ENCODE results near the gene SFTA2. TPM values are rescaled to one million over a fixed set of nuclear protein-coding genes. Genes with fewer than 3 reads are reported as not detected.
"Not testable (repeated sequence)": the region's sequence is repeated elsewhere in the genome, so short reads cannot be mapped to it uniquely, and the experiment has no call there.

SFTA2 gene
- total and polyA plus RNA-seq, 8 donors = 2.8 to 94.7 (median 15.2) TPM; not detected in 3

DNA sequence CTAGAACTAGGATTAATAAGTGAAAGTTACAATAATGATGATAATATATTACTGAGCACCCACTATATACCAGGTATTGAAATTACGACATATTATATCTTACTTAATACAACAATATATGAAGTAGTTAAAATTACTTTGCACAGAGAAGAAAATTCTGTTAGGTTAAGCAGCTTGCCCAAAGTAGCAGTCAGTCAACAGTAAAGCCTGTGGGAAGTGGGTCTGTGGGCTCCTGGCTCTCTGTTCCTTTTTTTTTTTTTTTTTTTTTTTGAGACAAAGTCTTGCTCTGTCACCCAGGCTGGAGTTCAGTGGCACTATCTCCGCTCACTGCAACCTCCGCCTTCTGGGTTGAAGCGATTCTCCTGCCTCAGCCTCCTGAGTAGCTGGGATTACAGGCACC is 28.7 kb downstream of the SFTA2 start:
- WGBS, 5 donors = 79 to 96% (median 92%) methylated on average over 4 of the region's 4 CpGs
- no peak overlapping the region for H3K4me3 ChIP-seq
- no peak for DNase-seq
- H3K27ac ChIP-seq = no peak overlapping the region
- TF ChIP-seq, protein P1, sequence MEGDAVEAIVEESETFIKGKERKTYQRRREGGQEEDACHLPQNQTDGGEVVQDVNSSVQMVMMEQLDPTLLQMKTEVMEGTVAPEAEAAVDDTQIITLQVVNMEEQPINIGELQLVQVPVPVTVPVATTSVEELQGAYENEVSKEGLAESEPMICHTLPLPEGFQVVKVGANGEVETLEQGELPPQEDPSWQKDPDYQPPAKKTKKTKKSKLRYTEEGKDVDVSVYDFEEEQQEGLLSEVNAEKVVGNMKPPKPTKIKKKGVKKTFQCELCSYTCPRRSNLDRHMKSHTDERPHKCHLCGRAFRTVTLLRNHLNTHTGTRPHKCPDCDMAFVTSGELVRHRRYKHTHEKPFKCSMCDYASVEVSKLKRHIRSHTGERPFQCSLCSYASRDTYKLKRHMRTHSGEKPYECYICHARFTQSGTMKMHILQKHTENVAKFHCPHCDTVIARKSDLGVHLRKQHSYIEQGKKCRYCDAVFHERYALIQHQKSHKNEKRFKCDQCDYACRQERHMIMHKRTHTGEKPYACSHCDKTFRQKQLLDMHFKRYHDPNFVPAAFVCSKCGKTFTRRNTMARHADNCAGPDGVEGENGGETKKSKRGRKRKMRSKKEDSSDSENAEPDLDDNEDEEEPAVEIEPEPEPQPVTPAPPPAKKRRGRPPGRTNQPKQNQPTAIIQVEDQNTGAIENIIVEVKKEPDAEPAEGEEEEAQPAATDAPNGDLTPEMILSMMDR (IDR thresholded peaks at IDR 0.05) = no peak
- no peak for TF ChIP-seq POLR2AphosphoS5 (IDR thresholded peaks at IDR 0.05)
- TF ChIP-seq POLR2A (IDR thresholded peaks at IDR 0.05) = no peak
- no peak for TF ChIP-seq EP300 (IDR thresholded peaks at IDR 0.05)
- H3K36me3 ChIP-seq = peaks cover 14 to 23% (median 21%) of the 10 kb centered on the region in 4 donors
- no peaks in the 10 kb centered on the region for H3K27me3 ChIP-seq
- intact Hi-C loops (cut with DNase I; ENCODE audit: low total_unique reads) = no loop called here
- no peaks in the 10 kb centered on the region for H3K9me3 ChIP-seq
- H3K4me1 ChIP-seq = peaks cover 0 to 12% (median 9%) of the 10 kb centered on the region in 4 donors

DNA sequence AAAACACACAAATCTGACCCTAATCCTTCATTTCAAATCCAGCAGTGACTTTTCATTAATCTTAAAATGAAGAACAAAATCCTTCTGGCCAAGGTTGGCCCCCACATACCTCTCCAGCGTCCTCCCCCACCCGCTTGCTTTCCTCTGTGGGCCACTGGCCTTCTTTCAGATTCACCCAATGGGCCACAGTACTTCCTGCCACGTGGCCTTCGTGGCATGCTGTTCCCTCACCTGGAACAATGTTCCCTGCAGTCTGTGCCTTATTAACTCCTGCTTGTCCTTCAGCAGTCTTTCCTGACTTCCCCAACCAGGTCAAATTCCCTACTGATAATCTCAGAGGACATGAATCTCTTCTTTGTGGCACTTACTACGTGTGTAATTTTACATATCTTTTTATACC is 29.3 kb downstream of the SFTA2 start:
- H3K9me3 ChIP-seq = no peaks in the 10 kb centered on the region
- no peak overlapping the region for H3K27ac ChIP-seq
- WGBS, 5 donors = 30 to 44% (median 36%) methylated on average over 5 of the region's 5 CpGs
- TF ChIP-seq POLR2AphosphoS5 (IDR thresholded peaks at IDR 0.05) (no peak), POLR2A (IDR thresholded peaks at IDR 0.05) (no peak), EP300 (IDR thresholded peaks at IDR 0.05) (no peak)
- TF ChIP-seq, protein P1 (IDR thresholded peaks at IDR 0.05) = no peak
- DNase-seq = no peak
- peaks cover 19 to 29% (median 26%) of the 10 kb centered on the region in 4 donors for H3K36me3 ChIP-seq
- intact Hi-C loops (cut with DNase I; ENCODE audit: low total_unique reads) = no loop called here
- peaks cover 0 to 12% (median 8%) of the 10 kb centered on the region in 4 donors for H3K4me1 ChIP-seq
- no peaks in the 10 kb centered on the region for H3K27me3 ChIP-seq
- H3K4me3 ChIP-seq = no peak overlapping the region

GRCh38 chr6:30902196-30902595 is 29.8 kb downstream of the SFTA2 start:
- intact Hi-C loops (cut with DNase I; ENCODE audit: low total_unique reads); H3K9me3 ChIP-seq; H3K4me1 ChIP-seq; H3K27ac ChIP-seq; DNase-seq; H3K4me3 ChIP-seq; H3K27me3 ChIP-seq: not testable (repeated sequence)
- peaks cover 24 to 34% (median 31%) of the 10 kb centered on the region in 4 donors for H3K36me3 ChIP-seq
- WGBS, 5 donors = 69 to 80% (median 75%) methylated on average over 9 of the region's 9 CpGs

DNA sequence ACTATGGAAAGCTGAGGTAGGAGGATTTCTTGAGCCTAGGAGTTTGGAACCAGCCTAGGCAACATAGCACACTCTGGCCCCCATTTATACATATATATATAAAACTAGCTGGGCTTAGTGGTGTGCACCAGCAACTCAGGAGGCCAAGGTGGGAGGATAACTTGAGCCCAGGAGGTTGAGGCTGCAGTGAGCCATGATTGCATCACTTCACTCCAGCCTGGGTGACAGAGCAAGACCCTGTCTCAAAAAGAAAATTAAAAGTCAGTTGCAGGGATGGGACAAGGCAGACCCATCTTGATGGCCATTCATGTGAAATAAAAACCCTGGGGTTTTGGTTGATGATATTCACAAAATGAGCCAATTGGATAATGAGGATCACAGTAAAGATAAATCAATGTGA is 30.5 kb downstream of the SFTA2 start:
- peaks cover 32 to 41% (median 39%) of the 10 kb centered on the region in 4 donors for H3K36me3 ChIP-seq
- H3K27ac ChIP-seq = no peak overlapping the region
- H3K27me3 ChIP-seq = no peaks in the 10 kb centered on the region
- no peak overlapping the region for H3K4me3 ChIP-seq
- TF ChIP-seq, protein P1 (IDR thresholded peaks at IDR 0.05) = no peak
- TF ChIP-seq POLR2A (IDR thresholded peaks at IDR 0.05) (no peak), EP300 (IDR thresholded peaks at IDR 0.05) (no peak), POLR2AphosphoS5 (IDR thresholded peaks at IDR 0.05) (no peak)
- intact Hi-C loops (cut with DNase I; ENCODE audit: low total_unique reads) = no loop called here
- peaks cover 0 to 2% (median 0%) of the 10 kb centered on the region in 4 donors for H3K4me1 ChIP-seq
- H3K9me3 ChIP-seq = no peaks in the 10 kb centered on the region
- no peak for DNase-seq

- H3K27ac ChIP-seq = no peak overlapping the region
- intact Hi-C loops (cut with DNase I; ENCODE audit: low total_unique reads) = no loop called here
- H3K27me3 ChIP-seq = no peaks in the 10 kb centered on the region
- TF ChIP-seq, protein P1 (IDR thresholded peaks at IDR 0.05) = no peak
- TF ChIP-seq EP300 (IDR thresholded peaks at IDR 0.05) = no peak
- no peaks in the 10 kb centered on the region for H3K9me3 ChIP-seq
- H3K36me3 ChIP-seq = peaks cover 33 to 46% (median 44%) of the 10 kb centered on the region in 4 donors
- no peak overlapping the region for H3K4me3 ChIP-seq
- no peaks in the 10 kb centered on the region for H3K4me1 ChIP-seq
- no peak for DNase-seq
- WGBS, 5 donors = 48 to 93% (median 68%) methylated on average over 1 of the region's 1 CpG
These were observed 31.0 kb downstream of the SFTA2 start for GRCh38 chr6:30900863-30901417.
